NCI-H446 (cell line): ENCODE measurements around the gene FAM170B.
A peak's percentile ranks its signal among the peaks of the same experiment; 100 is the strongest.

ENCODE experiments used
- DNase-seq, 2 experiments: peaks; one replicate each; lab custom pipeline; 2025; lab: John Stamatoyannopoulos, UW

Gene FAM170B

GRCh38 chr10:49168831-49169500 is 35.1 kb upstream of the FAM170B start:
- no peak for DNase-seq

DNA sequence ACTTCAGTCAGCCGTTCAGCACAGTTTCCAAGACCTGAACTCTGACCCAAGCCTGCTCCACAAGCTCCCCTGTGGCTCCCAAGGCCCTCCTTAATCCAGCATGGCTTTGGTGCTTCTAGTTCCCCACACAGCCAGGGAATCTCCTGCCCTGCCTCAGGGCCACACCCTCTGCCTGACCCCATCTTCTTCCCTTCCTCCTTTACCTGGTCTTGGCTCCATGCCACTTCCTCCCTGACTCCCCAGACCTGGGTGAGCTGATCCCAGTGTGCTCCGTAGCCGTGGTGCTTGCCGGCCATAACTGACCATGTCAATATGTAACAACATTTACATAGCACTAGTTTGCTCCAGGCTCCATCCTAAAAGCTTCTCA is 34.3 kb upstream of the FAM170B start:
- no peak for DNase-seq

DNA sequence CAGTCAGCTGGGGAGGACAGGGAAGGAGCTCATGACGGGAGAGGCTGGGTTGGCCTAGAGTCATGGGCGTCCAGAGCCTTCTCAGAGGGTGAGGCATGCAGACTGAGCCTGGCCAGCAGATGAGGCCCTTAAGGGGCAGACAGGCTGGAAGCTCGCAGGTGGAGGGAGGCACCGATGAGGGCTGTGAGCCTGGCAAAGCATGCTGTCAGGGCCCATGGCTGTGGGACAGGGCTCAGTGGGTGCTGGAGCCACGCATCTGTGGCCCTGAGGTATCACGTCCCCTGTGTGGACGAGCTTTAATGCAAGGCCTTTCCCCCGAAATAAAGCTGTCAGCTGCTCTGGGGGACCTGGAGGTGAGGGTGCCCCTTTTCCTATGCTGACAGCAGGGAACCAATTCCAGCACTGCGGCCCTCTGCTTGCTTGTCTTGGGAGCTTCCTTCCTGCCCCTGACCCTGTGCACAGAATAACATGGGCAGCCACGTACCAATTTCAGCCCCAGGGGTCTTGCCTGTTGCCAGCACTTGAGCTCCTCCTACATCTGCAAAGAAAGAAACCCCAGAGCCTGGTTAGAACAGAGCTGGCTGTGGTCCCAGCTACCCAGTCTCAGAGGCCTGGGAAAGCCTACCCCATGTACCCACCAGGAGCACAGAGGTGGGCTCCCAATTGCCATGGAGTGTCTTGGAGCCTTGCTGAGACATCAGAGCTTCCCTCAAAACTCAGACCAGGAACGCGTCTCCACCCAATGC is 33.8 kb upstream of the FAM170B start:
- DNase-seq, result no peak

DNA sequence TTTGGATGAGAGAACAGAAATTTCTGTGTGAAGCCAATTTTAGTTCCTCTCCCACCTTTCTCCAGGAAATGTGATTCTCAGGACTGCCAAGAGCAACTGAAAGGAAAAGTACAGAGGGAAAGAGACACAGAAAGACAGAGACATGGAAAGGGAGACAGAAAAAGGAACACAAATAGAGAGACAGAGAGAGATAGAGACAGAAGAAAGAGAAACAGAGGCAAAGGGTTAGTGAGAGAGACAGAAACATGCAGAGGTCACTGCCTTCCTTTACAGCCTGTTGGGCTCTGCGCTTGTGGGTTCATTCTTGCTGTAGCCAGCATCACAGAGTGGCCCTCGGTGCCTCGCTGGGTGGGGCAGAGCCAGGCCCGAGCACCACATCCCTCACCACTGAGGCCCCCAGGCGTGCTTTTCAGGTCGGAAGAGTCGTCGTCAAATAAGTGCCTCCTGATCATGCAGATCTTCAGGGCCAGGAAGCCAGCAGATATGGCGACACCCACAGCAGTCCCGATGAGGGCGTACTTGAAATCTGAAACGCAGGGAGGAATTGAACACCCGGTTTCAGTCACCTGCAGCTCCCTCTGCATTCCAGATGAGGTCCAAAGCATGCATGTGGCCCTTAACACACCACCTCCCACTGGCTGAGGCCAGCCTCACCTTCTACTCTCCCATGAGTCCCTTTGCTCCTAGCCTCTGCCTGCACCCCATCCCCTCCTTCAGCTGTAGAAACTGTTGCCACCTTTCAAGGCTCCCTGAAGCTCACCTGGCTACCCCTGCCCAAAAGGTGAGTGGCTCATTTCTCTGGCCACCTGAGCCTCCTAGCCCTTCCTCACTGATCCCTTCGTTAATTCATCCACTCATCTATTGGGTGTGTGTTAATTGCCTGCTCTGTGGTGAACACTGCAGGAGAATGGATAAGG is 32.9 kb upstream of the FAM170B start:
- DNase-seq, result no peak

DNA sequence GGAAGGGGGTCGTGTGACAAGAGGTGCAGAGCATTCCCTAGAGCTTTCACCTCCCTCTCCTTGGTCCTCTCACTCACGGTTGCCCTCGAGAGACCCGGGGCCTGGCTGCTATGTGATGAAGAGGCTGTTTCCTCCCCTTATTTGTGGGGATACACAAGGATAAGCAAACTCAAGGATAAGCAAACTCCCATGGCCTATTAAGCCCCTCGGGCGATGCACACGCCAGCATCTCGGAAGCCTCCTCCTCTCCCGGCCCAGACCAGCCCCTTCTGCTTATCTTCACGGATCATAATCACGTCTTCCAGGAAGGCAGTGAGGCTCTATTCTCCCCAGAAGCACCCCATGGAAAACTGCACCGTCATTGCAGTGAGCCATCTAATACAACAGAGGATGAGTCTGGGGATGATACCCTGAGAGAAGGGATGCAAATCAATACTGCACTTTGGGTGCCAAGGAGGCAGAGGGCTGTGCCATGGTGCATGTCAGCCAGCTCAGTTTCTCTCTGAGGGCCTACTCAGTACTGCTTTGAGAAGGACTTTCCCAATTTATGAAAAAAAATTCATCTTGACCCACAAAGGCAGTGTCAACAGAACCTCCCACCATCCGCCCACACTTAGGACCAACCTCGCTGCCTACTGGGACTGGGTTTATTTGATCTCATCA is 32.1 kb upstream of the FAM170B start:
- no peak for DNase-seq

DNA sequence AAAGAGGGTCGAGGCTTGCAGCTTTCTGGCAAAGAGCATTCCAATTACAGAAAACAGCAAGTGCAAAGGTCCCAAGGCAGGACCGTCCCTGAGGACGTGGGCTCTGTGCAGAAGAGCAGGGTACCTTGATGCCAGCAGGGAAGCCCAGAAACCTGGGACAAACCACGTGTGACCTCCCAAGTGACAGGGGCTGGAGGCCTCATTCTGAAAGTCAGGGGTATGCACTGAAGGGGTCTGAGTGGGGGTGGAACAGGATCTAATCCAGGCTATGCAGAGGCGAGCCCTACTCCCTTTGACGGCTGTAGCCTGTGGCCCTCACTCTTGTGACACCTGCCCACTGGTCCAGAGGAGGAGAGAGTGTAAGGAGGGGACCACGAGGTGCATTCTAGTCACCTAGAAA is 31.4 kb upstream of the FAM170B start:
- DNase-seq, result no peak

GRCh38 chr10:49164559-49165188 is 30.9 kb upstream of the FAM170B start:
- DNase-seq, result peak in 1 of 2 experiments; percentile 33

GRCh38 chr10:49163741-49164140 is 29.9 kb upstream of the FAM170B start:
- DNase-seq, result no peak

GRCh38 chr10:49162761-49163310 is 29.0 kb upstream of the FAM170B start:
- DNase-seq, result no peak

GRCh38 chr10:49162063-49162462 is 28.2 kb upstream of the FAM170B start:
- no peak for DNase-seq

DNA sequence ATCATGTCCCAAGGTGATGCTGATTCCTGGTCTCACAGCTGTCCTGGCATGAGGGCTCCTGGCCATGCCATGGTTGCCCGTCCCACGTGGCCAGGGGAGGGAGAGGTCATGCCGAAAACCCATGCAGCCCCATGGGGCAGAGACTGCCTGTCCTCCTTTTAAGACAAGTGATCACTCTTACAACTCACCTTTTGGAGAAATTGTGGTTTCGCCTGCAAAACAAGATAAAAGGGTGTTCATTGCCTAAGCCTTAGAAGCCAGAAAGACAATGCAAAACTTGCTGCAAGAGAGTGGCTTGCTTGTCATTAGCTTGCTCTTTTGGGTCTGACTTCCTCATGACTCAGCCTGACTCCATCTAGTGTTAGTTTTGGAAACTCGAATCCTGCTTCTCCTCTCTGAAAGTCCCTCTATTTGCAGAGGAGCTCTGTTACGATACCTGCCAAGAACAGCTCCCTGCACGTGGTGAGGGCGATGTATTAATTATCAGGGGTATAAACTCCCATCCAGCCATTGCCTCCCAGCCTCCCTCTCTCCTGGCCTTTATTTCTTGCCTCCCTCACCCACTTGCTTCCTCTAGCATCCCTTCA is 27.7 kb upstream of the FAM170B start:
- DNase-seq, result peak in 1 of 2 experiments; percentile 13

GRCh38 chr10:49160814-49161213 is 27.0 kb upstream of the FAM170B start:
- no peak for DNase-seq

GRCh38 chr10:49160110-49160509 is 26.3 kb upstream of the FAM170B start:
- no peak for DNase-seq

- no peak for DNase-seq
Observed at GRCh38 chr10:49158915-49159314, 25.1 kb upstream of the FAM170B start.

- no peak for DNase-seq
Observed at GRCh38 chr10:49158404-49158803, 24.6 kb upstream of the FAM170B start.

DNA sequence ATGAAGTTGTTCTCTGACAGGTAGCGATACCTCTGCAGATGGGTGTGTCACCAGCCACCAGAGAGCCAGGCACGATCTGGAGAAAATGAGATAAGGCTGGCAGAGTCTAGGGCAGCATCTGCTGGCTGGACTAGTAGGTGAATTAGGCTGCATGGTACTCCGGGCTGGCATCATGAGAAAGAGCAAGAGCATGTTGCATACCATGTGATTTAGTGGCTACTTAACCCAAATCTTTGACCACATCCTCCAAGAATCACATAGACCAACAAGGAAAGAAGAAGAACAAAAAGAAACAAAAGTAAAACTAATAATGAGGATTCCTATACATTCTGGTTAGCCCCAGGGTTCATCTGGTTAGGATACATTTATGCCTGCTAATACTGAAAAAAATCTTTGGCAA is 23.4 kb upstream of the FAM170B start:
- DNase-seq, result no peak

DNA sequence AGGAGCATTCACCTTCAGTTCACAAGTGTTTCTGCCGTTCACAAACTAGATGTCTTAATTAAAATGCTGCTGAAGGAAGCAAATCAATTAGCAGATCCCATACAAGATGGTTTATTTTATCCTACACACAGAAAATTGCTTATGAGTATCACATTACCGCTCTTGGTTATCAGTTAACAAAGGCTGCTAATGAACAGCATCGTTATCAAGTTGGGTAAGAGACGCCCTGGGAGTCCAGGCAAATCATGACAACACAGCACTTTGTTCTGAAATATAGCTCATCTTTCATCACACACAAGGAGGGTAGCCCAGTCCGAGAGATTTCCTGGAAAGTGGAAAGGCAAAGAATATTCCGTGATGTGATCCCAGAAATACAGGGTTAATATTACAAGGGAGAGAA is 20.8 kb upstream of the FAM170B start:
- DNase-seq, result no peak

DNA sequence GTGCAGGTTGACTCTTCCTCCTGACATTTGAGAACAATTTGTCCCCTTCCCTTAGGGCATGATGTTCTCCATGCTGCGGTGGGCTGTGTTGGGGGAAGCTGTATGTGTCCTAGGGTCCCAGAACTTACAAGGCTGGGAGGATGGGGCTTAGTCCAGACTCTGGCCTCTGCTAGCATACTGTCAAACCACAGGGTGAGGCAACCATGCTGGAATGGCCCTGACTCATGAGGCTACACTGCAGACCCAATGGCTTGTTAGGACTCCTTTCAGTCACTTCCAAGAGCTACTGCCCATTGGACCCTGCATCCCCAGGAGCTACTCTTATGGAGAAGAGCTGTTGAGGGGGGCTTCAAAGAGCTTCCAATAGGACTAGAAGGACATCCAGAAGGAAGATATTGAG is 20.1 kb upstream of the FAM170B start:
- no peak for DNase-seq

GRCh38 chr10:49153115-49153514 is 19.3 kb upstream of the FAM170B start:
- DNase-seq, result no peak

DNA sequence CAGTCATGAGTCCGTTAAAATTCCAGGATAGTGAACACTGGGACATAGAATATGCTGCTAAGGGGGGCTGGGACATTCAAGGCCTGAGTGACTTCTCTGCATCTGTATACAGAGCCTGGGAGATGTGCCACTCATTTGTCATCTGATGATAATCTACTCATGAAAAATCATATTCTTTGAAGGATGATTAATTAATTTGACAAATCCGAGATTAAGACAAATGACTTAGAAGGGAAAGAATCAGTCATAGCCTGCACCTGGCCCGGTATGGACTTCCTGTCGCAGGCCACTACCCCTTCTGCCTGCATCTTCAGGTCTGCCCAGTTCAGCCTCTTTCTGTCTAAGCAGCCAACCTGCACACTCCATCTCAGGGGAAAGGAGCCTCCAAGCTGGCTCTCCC is 18.8 kb upstream of the FAM170B start:
- no peak for DNase-seq

GRCh38 chr10:49152037-49152436 is 18.2 kb upstream of the FAM170B start:
- DNase-seq, result no peak
